K562 (cell line): ENCODE results near the gene KRTAP29-1. TPM values are rescaled to one million over a fixed set of nuclear protein-coding genes. Genes with fewer than 3 reads are reported as not detected.
A peak's percentile ranks its signal among the peaks of the same experiment; 100 is the strongest.

Experiments used
- GABPA ChIP-seq: fragments of 200-800 bp; sonication (Bioruptor generic); conservative IDR thresholded peaks from 2 replicates; pipeline ENCODE4 v1.6.1; 2016; ENCODE audit warnings: low read depth, missing genetic modification characterization, missing compliant biosample characterization
- RCOR1 ChIP-seq, 2 experiments: IDR thresholded peaks; 2 replicates each; pipeline ENCODE4 v1.6.1; 2012; ENCODE audit warnings: low read depth in 2 of 2, low read length in 2 of 2, borderline replicate concordance in 1 of 2, improper control_type of control experiment in 1 of 2
- ZBTB40 ChIP-seq, 2 experiments: fragments of 450-650 bp in 1 of 2; sonication (generic) in 1 of 2; formaldehyde crosslinking in 1 of 2; IDR thresholded peaks; 2 replicates each; pipeline versions ENCODE4 v1.7.1 to v1.9.0; 2016 to 2022; ENCODE audit warnings: inconsistent platforms in 1 of 2, mild to moderate bottlenecking in 1 of 2, missing genetic modification reagents in 1 of 2
- polyA plus RNA-seq, 8 experiments: library from polyadenylated mRNA; depleted of rRNA in 4 of 8; stranded (reverse) in 5 of 8; unstranded in 3 of 8; fragments of >200 nt; fragmentation: Nextera tagmentation in 2 of 8; fragmentation: Illumina TruSeq in 1 of 8; extraction: Ambion mirVana in 2 of 8; extraction: Trizol in 1 of 8; gene quantifications; 2 replicates each; pipeline versions ENCODE4 v1.2.1 to v1.2.3, GENCODE V29; 2011 to 2014; ENCODE audit warnings: inconsistent platforms in 1 of 8, missing spikeins in 1 of 8
- total RNA-seq, 7 experiments: library from RNA; depleted of rRNA in 6 of 7; stranded (reverse); fragments of >200 nt in 6 of 7; fragmentation: Illumina TruSeq in 2 of 7; extraction: Trizol in 2 of 7; gene quantifications; 2 replicates each; pipeline versions ENCODE4 v1.2.1 to v1.2.3, GENCODE V29; 2011 to 2021; ENCODE audit warnings: low replicate concordance in 1 of 7

KRTAP29-1 gene
- total and polyA plus RNA-seq, 9 of the 15 experiments (the other 6 are each of a cell fraction or from before 2014, with no cell fraction given), result not detected

GRCh38 chr17:41307647-41308046 is 5.0 kb upstream of the KRTAP29-1 start (continued):
- TF ChIP-seq ZBTB40 (IDR thresholded peaks at IDR 0.05) (0 out of 2 replicates have a peak, but pooled peaks have one; percentile 29), ZBTB40 (CRISPR knock-in tag; IDR thresholded peaks at IDR 0.05) (no peak), GABPA (tag) (peak; percentile 27; the same call in 1 of the 2 replicates), RCOR1 (IDR thresholded peaks at IDR 0.05; ENCODE audit: borderline replicate concordance in 1 of 2, low read depth in 2 of 2, low read length in 2 of 2) (no peak)
- TF ChIP-seq, all 486 proteins: peak for 3
